Rectal smooth muscle tissue (tissue), 1 donor: ENCODE results near the gene STUM.

Experiments used
- H3K27ac ChIP-seq: one replicate; pipeline ENCODE4 v1.7.0; 2013; ENCODE audit warnings: low read depth, low read length, inconsistent platforms
- H3K27me3 ChIP-seq: one replicate; pipeline ENCODE4 v1.7.0; 2013; ENCODE audit warnings: low read length; ENCODE audit not compliant: control insufficient read depth, insufficient read depth
- H3K36me3 ChIP-seq: one replicate; pipeline ENCODE4 v1.7.0; 2013; ENCODE audit warnings: low read length; ENCODE audit not compliant: control insufficient read depth, insufficient read depth
- H3K4me1 ChIP-seq: one replicate; pipeline ENCODE4 v1.7.0; 2013; ENCODE audit warnings: low read length; ENCODE audit not compliant: control insufficient read depth, insufficient read depth
- H3K4me3 ChIP-seq: one replicate; pipeline ENCODE4 v1.7.0; 2013; ENCODE audit warnings: low read length
- H3K9ac ChIP-seq: one replicate; pipeline ENCODE4 v1.7.0; 2013; ENCODE audit warnings: low read length

STUM gene

DNA sequence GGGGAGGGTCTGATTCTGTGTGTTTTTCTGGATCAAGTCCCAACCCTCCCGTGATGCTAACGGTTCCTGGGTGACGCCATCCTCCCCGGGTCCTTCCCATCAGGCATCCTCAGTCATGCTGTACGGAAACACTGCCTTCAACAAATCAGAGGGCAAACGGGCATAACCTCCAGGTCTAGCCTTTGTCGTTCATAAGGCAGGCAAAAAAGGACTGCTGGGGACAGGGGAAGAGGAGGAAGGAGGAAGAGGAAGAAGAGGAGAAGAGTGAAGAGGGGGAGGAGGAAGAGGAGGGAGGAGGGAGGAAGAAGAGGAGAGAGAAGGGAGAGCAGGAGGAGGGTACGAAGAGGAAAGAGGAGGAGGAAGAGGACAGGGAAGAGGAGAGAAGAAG, 106.1 kb downstream of the STUM start:
- Histone ChIP-seq H3K9ac (no peak overlapping the region), H3K4me1 (peaks cover 72% of the 10 kb centered on the region), H3K4me3 (peak overlapping the region; percentile 28)

DNA sequence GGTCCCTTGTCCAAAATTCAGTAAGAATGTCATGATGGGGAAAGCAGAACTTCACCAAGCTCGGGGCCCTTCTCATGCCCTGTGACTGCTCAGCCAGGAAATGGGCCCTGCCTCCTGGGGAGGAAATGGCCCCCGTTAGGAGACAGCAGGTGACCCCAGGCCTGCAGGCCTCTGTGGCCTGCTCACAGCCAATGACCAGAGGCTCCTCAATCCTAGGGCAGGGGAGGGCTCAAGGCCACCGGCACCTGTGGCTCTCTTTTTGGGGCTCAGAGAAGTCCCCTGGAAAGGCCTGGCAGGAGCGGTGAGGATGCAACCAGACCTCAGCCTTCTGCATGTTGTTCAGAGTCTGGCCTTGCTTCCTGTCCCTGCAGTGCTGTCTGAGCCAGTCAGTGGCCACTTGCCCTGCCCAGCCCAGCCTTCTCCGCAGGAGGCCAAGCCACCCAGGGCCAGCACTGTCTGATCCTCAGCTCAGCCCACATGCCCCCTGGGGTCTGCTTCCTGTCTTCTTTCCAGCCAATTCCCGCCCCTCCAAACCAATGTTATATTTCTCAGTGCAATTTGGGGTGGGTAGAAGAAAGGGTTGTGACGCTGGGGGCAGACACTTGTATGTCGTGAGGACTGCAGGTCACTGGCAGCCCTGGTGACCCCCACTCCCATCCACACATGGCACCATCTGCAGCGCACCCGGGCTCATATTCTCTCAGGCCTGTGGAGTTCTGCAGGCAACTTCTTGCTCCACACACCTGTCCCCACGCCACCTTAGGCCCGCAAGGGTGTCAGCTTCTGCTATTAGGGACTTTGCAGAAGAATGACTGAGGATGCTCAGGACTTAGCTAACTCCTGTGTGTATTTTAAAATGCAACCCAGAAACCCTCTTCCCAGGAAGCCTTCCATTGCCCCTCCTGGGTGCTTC, 106.9 kb downstream of the STUM start:
- Histone ChIP-seq H3K4me3 (no peak overlapping the region), H3K36me3 (no peaks in the 10 kb centered on the region), H3K27me3 (no peaks in the 10 kb centered on the region), H3K27ac (peak overlapping the region; percentile 91), H3K4me1 (peaks cover 75% of the 10 kb centered on the region), H3K9ac (no peak overlapping the region)

More for the DNA sequence above, 106.1 kb downstream of the STUM start:
- Histone ChIP-seq H3K36me3 (no peaks in the 10 kb centered on the region), H3K27ac (peak overlapping the region; percentile 91), H3K27me3 (no peaks in the 10 kb centered on the region)

DNA sequence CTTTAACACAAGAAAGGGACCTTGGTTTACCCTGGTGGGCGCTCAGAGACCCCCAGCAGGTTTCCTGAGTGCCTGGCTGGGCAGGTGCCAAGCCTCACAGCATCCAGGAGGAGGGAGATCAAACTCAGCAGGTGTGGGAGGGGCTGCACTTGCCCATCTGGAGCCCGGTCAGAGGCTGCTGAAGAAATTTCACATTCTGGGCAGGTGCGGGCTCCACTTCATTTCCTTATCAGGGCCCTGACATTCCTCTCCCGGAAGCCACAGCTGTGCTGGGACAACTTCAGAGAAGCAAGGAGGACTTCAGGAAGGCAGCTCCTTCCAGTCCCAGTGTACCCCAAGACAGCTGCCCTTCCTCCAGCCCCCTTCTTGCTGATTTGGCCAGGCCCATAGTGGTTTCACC, 107.6 kb downstream of the STUM start:
- Histone ChIP-seq H3K27ac (peak overlapping the region; percentile 91), H3K4me1 (peaks cover 76% of the 10 kb centered on the region), H3K4me3 (no peak overlapping the region), H3K27me3 (no peaks in the 10 kb centered on the region), H3K36me3 (no peaks in the 10 kb centered on the region), H3K9ac (no peak overlapping the region)

DNA sequence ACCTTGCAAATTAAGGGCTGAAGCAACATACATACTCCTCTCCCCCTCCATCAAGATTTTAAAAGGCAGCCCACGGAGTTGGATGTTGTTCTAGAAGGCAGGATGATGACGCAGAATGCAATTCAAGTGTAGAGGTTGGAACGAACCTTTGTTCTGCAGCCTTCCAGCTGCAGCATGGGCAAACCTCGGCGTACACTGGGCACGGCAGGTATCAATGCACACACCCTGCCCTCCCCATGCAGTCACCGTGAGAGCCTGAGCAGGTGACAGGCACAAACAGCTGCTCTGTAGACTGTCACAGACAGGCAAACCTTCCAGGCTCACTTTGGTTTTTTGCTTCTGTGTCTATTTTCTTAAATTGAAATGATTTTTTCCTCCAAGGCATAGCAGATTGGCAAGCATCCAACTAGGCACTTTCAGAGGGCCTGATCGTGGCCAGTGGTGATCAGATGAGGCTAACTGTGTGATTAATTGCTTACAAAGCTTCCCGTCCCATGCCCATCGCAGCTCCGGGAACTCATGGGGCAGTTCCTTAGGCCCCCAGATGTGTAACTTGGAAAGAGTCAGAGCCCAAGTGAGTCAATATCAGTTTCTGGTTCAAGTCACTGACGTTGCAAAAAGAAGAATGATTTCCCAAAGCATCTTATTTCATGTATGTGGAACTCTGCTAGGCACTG, 108.2 kb downstream of the STUM start:
- H3K4me3 ChIP-seq = peak overlapping the region; percentile 23
- H3K27ac ChIP-seq = peak overlapping the region; percentile 91
- no peaks in the 10 kb centered on the region for H3K36me3 ChIP-seq
- H3K9ac ChIP-seq = no peak overlapping the region
- peaks cover 82% of the 10 kb centered on the region for H3K4me1 ChIP-seq
- no peaks in the 10 kb centered on the region for H3K27me3 ChIP-seq

DNA sequence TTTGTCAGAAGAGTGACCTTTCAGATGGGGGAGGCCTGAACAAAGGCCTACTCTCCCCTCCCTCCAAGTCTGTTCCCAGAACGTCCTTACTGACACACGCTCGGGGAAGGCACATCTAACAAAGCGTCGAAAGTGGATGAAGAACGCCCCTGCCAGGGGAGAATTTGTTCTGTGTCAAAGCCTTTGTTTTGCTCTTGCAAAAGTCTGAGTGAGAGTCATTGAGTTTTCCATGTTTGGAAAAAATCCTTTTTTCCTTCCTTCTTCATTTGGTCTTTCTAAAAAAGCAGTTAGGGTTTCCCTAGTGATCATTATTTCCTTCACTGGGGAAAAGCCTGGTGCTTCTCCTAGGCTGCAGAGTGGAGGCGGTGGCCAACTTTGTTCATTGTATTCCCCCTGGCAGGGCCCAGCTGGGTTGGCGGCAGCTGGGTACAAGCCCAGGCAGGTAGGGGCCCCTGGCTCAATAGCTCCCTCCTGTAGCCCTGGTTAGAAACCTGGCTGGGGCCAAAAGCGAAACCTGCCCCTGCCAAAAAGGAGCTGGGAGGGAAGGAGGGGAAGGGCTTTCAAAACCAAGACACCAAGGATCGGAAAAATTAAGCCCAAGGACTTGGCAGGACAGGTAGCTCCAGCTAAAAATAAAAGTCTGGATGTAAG, 109.5 kb downstream of the STUM start:
- peaks cover 94% of the 10 kb centered on the region for H3K4me1 ChIP-seq
- H3K36me3 ChIP-seq = no peaks in the 10 kb centered on the region
- H3K9ac ChIP-seq = no peak overlapping the region
- H3K4me3 ChIP-seq = no peak overlapping the region
- peak overlapping the region; percentile 91 for H3K27ac ChIP-seq
- H3K27me3 ChIP-seq = no peaks in the 10 kb centered on the region

DNA sequence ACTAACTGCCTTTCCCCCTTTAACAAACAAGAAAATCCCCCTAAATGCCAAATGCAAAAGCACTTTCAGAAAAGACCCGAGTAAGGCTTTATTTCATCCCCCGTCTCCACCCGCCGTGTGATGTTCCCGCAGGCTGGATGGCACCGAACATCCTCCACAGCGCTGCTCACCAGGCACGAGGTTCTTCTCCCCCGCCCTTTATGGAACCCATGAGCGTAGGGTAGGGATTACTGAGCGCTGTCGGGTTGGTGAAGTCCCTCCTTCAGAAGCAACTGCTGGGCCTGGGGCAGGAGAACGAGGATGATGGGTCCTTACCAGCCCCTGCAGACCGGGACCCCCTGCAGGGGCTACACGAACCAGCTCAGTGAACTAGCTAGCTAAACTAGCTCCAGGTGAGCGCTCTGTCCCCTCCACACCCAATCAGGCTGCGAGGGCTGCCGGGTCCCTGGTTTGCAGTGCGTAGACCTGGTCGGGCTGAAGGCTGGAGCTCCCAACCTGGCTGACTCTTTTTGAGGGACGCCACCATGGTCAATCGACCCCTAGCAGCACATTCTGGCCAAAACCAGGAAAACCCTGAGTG, 110.1 kb downstream of the STUM start:
- Histone ChIP-seq H3K27me3 (no peaks in the 10 kb centered on the region), H3K9ac (no peak overlapping the region), H3K4me3 (no peak overlapping the region), H3K36me3 (no peaks in the 10 kb centered on the region), H3K27ac (peak overlapping the region; percentile 91), H3K4me1 (peaks cover 94% of the 10 kb centered on the region)
